Spleen (tissue), 7 donors: Measurements from ENCODE around the gene SORBS1.

ENCODE experiments used
- CTCF ChIP-seq, 11 experiments: fragments of 200-600 bp in 7 of 11; fragments of 450-650 bp in 4 of 11; sonication (generic) in 4 of 11; IDR thresholded peaks in 8 of 11; conservative IDR thresholded peaks in 3 of 11; 1 replicate in 7 of 11; 2 replicates in 4 of 11; pipeline versions ENCODE4 v1.4.0 to v1.8.0; 2016 to 2021; ENCODE audit warnings: antibody characterized with exemption in 11 of 11, inconsistent platforms in 4 of 11, mild to moderate bottlenecking in 1 of 11
- POLR2A ChIP-seq, 3 donors: fragments of 450-650 bp; IDR thresholded peaks; one replicate each; pipeline ENCODE4 v1.5.1; 2017; ENCODE audit warnings: antibody characterized with exemption in 3 of 3, mild to moderate bottlenecking in 1 of 3
- POLR2AphosphoS5 ChIP-seq, 3 donors: sonication (generic); formaldehyde crosslinking; IDR thresholded peaks; one replicate each; pipeline ENCODE4 v1.5.1; 2017; ENCODE audit warnings: antibody characterized with exemption in 3 of 3
- donor health status: DM: no; HTN: no; CAD: no; lungs with moderate emphysema.
- donor health status: DM: no; HTN: no; CAD: no.
- donor health status: DM: no; HTN: no; CAD: no.

- no peak for TF ChIP-seq CTCF (IDR thresholded peaks at IDR 0.05 in 8 of 11, conservative IDR thresholded peaks at IDR 0.05 in 3 of 11)
- no peak for TF ChIP-seq POLR2A (IDR thresholded peaks at IDR 0.05)
- no peak for TF ChIP-seq POLR2AphosphoS5 (IDR thresholded peaks at IDR 0.05)
Observed at GRCh38 chr10:95567903-95568630, 6.9 kb upstream of the SORBS1 start.
